Urinary bladder (tissue), 4 donors: ENCODE data around the gene EXT2. TPM values are rescaled to one million over a fixed set of nuclear protein-coding genes. Genes with fewer than 3 reads are reported as not detected.

Experiments
- DNase-seq: peaks from one replicate; pipeline ENCODE4 v3.0.0-alpha.2; 2015; ENCODE audit errors: extremely low spot score
- H3K27ac ChIP-seq: one replicate; pipeline ENCODE4 v1.5.1; 2013; ENCODE audit warnings: low read depth, mild to moderate bottlenecking, moderate library complexity
- H3K36me3 ChIP-seq: one replicate; pipeline ENCODE4 v1.6.1; 2013; ENCODE audit warnings: mild to moderate bottlenecking, moderate library complexity; ENCODE audit not compliant: insufficient read depth
- H3K4me1 ChIP-seq: one replicate; pipeline ENCODE4 v1.6.1; 2013; ENCODE audit warnings: mild to moderate bottlenecking, moderate library complexity; ENCODE audit not compliant: insufficient read depth
- H3K4me3 ChIP-seq: one replicate; pipeline ENCODE4 v1.5.1; 2013; ENCODE audit warnings: low read depth, low read length
- WGBS: extraction: QIAGEN DNeasy Blood & Tissue Kit; methylation state at CpG from one replicate; pipeline ENCODE4 v1.1.7; 2013; 5-methylcytosine and 5-hydroxymethylcytosine counted together
- polyA plus RNA-seq: library from polyadenylated mRNA; stranded (reverse); fragments of 200-250 nt; gene quantifications from one replicate; pipeline ENCODE4 v1.2.3, GENCODE V29; 2013
- total RNA-seq: library from RNA; depleted of rRNA; stranded (reverse); fragments of >200 nt; gene quantifications from one replicate; pipeline ENCODE4 v1.2.3, GENCODE V29; 2014
- donor health status: healthy with polysubstance abuse.
- donor health status: healthy.

The EXT2 gene
- total and polyA plus RNA-seq, 2 donors: 52.2 to 95.3 TPM

DNA sequence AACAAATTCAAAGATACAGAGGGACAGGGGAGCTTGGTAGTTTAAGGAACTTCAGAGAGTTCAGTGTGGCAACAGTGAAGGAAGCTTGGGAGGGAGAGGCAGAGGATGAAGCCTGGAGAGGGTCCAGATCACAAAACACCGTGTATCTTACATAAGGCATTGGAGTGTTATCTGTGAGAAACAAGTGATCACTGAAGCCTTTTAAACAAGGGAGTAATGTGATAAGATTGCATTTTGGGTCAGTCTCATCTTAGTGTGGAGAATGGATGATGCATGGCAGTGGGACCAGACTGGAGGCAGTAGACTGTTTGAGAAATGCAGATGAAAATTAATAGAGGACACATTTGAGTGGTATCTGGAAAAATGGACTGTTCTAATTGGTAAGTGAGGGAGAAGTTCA lies 79.4 kb downstream of the EXT2 start:
- Histone ChIP-seq H3K4me3 (no peak overlapping the region), H3K27ac (no peak overlapping the region), H3K36me3 (no peaks in the 10 kb centered on the region), H3K4me1 (no peaks in the 10 kb centered on the region)
- WGBS: 75% methylated on average over 1 of the region's 1 CpG
- no peak for DNase-seq

DNA sequence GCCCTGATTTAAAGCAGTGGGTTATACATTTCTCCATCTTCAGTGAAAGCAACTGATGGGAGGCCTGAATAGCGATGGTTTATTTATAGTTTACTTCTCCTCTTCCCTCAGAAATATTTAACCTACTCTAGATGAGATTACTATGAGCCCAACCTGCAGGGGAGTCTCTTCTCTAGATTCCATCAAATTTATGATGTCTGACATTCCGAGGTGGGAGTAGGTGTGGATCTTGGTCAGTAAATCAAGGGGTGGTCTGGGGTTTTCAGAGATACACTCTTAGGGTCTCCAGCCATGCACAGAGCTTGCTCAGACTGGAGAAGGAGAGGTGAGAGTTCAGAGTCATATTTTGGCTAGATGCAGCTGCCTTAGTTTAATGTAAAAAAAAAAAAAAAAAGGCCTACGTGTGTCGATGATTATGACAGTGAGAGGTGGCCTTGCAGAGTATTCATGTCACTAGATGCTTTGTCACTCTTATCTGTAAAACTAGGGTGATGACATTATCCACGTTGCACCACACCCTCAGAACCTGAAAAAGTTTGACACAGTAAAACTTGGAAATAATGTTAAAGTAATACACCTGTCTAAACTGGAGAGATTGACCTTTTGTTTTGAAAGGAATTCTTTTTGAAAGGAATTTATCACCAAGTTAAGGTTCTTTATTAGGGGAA lies 81.2 kb downstream of the EXT2 start:
- Histone ChIP-seq H3K27ac (no peak overlapping the region), H3K36me3 (no peaks in the 10 kb centered on the region), H3K4me1 (no peaks in the 10 kb centered on the region), H3K4me3 (no peak overlapping the region)
- WGBS: 85% methylated on average over 5 of the region's 5 CpGs
- DNase-seq: no peak

DNA sequence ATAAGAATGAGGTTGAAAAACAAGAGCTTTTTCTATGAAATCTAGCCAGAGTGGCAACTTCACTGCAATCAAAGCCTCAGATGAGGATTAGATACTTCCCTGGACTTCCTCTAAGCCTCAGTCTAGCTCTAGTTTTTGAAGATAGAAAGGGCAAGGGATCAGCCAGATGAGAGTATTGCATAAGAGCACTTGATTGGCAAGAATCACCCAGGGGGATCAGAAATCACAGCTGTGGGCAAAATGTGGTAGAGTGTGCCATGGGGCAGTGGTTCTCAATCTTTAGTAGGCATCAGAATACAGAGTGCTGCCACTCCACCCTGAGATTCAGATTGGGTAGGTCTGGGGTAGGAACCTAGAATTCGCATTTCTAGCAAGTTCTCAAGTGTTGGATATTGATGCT lies 82.4 kb downstream of the EXT2 start:
- Histone ChIP-seq H3K4me3 (no peak overlapping the region), H3K4me1 (no peaks in the 10 kb centered on the region), H3K27ac (no peak overlapping the region), H3K36me3 (no peaks in the 10 kb centered on the region)
- WGBS: 98% methylated on average over 1 of the region's 1 CpG
- no peak for DNase-seq

DNA sequence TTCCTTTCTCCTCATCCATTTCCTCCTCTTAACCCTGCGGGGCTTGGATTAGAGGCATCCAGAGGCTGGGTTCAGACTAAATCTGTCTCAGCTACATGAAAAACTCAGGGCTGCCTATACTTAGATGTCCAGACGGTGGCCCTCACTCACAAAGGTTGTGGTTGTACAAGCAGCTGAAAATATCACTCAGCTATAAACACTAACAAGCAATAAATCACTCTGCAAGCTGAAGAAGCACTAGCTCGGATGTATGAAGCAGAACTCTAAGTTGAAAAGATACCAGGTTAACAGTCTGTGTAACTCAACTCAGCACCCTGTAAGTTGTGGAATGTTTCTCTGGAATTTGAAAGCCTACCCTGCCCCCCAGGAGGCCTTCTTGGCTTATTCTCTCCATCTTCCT lies 82.9 kb downstream of the EXT2 start:
- H3K4me3 ChIP-seq: no peak overlapping the region
- H3K36me3 ChIP-seq: no peaks in the 10 kb centered on the region
- WGBS: 40% methylated on average over 3 of the region's 3 CpGs
- H3K27ac ChIP-seq: no peak overlapping the region
- DNase-seq: no peak
- no peaks in the 10 kb centered on the region for H3K4me1 ChIP-seq

DNA sequence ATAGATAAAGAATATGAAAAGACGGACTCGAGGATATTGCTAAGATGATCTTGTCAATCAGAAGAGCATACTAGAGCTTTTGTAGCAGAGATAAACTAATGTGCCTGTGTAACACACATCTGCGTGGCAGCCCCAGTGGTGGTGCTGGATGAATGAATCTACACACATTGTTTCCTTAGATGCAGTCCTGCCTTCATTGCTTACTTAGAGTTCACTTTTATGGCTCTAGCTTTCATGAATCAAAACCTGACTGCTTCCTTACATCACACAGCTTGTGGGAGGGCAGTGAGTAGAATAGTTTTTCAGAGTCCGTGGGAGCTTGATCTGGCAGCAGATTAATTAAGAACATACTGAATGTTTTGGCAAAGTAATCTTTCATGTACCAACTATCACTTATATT lies 83.7 kb downstream of the EXT2 start:
- Histone ChIP-seq H3K36me3 (peaks cover 1% of the 10 kb centered on the region), H3K27ac (no peak overlapping the region), H3K4me3 (no peak overlapping the region), H3K4me1 (no peaks in the 10 kb centered on the region)
- 74% methylated on average over 4 of the region's 4 CpGs for WGBS
- no peak for DNase-seq

DNA sequence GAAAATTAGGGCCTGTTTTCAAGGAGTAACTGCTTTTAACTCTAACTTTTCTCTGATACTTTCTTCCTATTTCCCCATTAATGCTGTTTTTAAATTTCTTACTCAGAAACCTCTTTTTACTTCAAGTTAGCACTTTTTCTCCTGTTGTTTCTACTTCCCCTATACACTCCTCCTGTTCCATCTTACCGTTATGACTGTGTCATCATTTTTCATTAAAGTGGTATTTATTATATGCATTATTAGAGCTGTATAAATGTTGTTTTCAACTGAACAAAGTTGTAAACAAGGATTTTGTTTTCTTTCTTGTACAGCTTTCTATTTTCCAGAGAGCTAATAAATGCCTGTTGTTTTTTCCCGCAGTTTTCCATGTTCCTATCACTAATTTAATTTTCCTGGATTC lies 84.6 kb downstream of the EXT2 start:
- peaks cover 1% of the 10 kb centered on the region for H3K36me3 ChIP-seq
- no peaks in the 10 kb centered on the region for H3K4me1 ChIP-seq
- 87% methylated on average over 2 of the region's 2 CpGs for WGBS
- DNase-seq: no peak
- H3K27ac ChIP-seq: no peak overlapping the region
- no peak overlapping the region for H3K4me3 ChIP-seq

DNA sequence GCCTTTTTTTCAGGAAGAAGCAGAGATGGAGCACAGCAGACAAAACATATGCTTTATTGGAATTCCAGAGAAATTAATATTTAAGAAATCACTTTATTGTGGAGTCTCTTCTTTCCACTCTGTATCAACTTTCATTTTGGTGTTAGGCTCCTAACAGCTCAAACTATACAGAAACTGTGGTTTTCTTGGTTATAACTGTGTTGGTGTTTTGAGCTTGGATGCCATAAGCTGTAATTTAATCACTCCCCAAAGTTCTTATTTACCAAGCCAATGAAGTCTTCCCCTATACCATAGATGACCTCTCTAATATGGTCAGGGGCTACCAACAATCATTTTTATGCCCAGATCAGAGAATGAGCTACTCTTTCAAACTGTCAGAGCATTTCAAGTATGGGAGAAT lies 90.0 kb downstream of the EXT2 start:
- H3K27ac ChIP-seq: no peak overlapping the region
- H3K4me1 ChIP-seq: no peaks in the 10 kb centered on the region
- no peak overlapping the region for H3K4me3 ChIP-seq
- DNase-seq: no peak
- peaks cover 3% of the 10 kb centered on the region for H3K36me3 ChIP-seq

DNA sequence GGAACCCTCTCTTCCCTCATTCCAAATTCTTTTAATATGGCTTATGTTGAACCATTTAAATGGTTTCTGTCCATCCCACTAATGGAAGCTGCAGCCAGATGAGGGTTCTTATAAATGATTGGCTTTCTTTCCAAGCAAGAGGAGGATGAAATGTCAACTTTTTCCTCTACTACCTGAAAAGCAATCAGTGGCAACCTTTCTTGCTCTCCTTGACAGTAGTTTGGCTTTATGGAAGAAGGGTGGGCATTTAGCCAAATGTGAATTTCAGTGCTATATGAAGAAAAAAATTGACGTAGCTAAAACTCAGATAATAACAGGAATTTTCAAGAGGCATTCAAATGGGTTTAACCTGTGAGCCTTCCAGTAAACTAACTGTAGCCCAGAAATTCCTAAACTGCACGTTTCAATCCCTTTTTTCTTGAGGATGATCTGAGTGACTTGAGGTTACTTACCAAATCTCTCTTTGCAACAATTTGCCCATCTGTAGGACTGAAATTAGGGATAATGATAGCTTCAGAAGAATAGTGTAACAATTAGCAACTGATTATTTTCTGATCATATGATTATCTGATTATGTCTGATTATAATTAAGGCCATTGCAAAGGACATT lies 90.9 kb downstream of the EXT2 start:
- no peaks in the 10 kb centered on the region for H3K4me1 ChIP-seq
- peaks cover 3% of the 10 kb centered on the region for H3K36me3 ChIP-seq
- no peak for DNase-seq
- H3K27ac ChIP-seq: no peak overlapping the region
- WGBS: 85% methylated on average over 2 of the region's 2 CpGs
- no peak overlapping the region for H3K4me3 ChIP-seq

DNA sequence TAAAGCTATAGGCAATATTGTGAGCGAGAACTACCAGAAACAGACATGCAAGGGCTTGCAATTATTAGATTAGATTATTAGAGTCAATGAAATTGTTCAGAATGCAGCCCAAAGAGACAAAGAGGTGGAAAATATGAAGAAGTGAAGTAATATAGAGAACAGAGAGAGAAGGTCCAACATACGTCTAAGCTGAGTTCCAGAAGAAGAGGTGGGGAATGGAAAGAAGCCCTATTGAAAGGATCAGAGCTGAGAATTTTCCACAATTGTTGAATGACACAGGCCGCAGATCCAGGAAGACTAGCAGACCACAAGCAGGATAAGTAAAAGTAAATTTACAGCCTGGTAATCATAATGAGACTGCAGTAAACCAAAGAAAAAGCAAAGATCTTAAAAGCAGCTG lies 93.2 kb downstream of the EXT2 start:
- Histone ChIP-seq H3K4me3 (no peak overlapping the region), H3K27ac (no peak overlapping the region), H3K4me1 (no peaks in the 10 kb centered on the region), H3K36me3 (peaks cover 3% of the 10 kb centered on the region)
- no peak for DNase-seq
- 97% methylated on average over 3 of the region's 3 CpGs for WGBS

DNA sequence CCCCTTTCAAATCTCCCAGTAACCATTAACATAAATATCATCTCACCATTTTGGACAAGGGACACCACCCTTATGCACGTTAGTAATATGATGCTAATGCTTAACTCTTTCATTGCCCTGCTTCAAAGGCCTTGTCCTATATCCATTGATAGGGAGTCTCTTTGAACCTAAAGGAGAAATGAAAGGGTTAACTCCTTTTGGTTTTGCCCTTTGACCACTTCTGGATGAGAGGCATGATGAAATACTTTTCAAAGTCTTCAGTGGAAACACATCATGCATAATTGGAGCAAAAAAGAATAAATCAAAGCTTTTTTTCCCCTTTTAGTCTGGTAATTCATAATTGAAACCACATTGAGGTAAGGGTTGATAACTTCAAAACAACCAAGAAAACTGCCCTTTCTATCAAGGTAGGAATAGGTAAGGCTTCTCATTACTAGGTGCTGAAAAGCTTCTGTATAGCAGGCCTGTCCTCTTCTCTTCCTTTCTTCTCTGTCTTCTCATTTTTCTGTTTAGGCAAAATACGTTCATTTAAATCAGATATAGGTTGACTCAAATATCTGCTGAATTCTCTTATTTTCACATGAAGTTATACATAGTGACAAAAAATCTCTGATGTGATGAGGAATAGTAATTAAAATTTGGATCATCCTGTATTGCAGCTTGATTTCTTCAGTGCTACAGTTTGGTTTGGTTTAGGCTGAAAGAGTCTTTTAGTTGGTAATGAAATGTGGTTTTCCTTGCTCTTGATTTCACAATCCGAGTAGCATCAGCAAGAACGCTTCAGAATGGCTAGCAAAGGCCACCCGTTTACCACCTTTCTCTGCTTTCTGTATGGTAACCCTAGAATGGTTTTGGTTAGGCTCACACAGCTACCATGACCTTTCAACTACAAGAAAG lies 94.8 kb downstream of the EXT2 start:
- H3K4me1 ChIP-seq: no peaks in the 10 kb centered on the region
- no peak for DNase-seq
- 91% methylated on average over 5 of the region's 5 CpGs for WGBS
- H3K36me3 ChIP-seq: peaks cover 2% of the 10 kb centered on the region
- H3K4me3 ChIP-seq: no peak overlapping the region
- no peak overlapping the region for H3K27ac ChIP-seq

DNA sequence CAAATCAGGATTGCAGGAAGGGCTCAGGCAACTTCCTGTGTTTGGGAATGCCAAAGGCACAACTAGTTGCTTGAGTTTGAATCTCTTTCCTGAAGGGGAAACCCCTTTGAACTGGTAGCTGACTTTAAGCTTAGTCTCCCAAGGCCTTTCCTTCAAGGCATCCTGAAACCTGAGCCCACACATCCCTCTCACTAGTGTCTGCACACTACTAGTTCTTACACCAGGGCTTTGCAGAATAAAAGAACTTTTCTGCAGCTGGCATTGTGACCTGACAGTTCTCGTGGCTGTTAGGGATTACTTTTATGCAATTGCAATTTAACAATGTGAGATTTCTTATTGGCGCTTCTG lies 95.4 kb downstream of the EXT2 start:
- Histone ChIP-seq H3K4me3 (no peak overlapping the region), H3K27ac (no peak overlapping the region), H3K36me3 (peaks cover 2% of the 10 kb centered on the region), H3K4me1 (no peaks in the 10 kb centered on the region)
- 98% methylated on average over 2 of the region's 2 CpGs for WGBS
- DNase-seq: no peak

DNA sequence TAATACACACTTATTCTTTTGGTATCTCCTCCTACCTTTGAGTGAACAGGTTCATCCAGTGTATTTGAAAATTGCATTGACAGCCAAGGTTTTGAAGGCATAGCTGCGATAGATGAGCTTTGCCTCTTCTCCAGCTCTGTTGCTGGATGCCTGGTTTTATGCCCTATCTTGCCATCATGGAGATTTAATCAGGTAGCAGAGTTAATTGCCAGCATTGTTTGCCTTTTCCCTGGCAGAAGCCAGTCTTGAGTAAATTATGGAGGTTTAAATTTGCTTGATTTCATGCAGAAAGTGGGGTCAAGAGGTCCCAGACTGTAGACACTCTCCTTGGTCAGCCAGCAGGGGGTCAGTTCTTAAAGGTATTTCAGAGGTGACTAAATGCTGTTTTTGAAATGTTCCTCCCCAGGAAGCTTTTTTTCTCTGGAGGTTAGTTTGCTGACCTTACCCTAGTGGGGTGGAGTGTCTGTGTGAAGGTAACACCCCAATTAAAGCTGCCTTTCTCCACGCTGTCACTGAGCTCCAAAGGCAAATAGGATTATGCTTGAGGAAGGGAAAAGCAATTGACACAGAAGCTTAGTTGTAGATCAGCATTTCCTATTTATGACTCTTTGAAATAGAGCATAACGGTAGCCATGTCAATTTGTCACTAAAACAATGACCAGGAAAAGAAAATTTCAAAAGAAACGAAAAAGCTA lies 96.0 kb downstream of the EXT2 start:
- WGBS: 92% methylated on average over 4 of the region's 4 CpGs
- Histone ChIP-seq H3K27ac (no peak overlapping the region), H3K36me3 (peaks cover 2% of the 10 kb centered on the region), H3K4me3 (no peak overlapping the region), H3K4me1 (no peaks in the 10 kb centered on the region)
- DNase-seq: no peak

DNA sequence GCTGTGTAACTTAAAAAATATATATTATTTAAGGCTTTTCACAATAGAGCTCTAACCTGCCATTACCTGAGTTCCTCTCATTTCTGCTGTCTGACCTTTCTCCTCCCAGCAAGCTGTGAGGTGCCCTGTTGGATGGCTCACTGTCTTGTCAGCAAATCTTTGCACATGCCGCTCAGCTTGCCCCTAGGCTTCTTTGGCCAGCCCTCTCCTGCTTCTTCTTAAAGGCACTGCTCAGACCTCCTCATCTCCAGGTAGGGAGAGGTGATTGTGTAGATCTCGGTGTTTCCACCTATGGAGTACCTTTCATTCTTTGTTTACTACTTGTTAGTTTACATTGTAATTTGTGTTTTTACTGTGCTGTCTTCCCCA lies 96.5 kb downstream of the EXT2 start:
- DNase-seq: no peak
- WGBS: 93% methylated on average over 2 of the region's 2 CpGs
- Histone ChIP-seq H3K4me1 (no peaks in the 10 kb centered on the region), H3K36me3 (peaks cover 2% of the 10 kb centered on the region), H3K27ac (no peak overlapping the region), H3K4me3 (no peak overlapping the region)
